Neural cell (in vitro differentiated cells): Measurements from ENCODE around the gene COL13A1.

Experiments used
- POLR2AphosphoS5 ChIP-seq: IDR thresholded peaks from 2 replicates; pipeline ENCODE4 v1.6.1; 2012
- RAD21 ChIP-seq: fragments of 450-650 bp; conservative IDR thresholded peaks from 2 replicates; pipeline ENCODE4 v1.6.1; 2014; ENCODE audit warnings: antibody characterized with exemption, mild to moderate bottlenecking, moderate library complexity
- SMC3 ChIP-seq: fragments of 450-650 bp; conservative IDR thresholded peaks from 2 replicates; pipeline ENCODE4 v1.6.1; 2014; ENCODE audit warnings: antibody characterized with exemption, mild to moderate bottlenecking, moderate library complexity; ENCODE audit not compliant: poor library complexity
- TF ChIP-seq, protein P1 (sequence below): fragments of 450-650 bp; IDR thresholded peaks from 2 replicates; pipeline ENCODE4 v1.5.1; 2014; ENCODE audit warnings: antibody characterized with exemption, mild to moderate bottlenecking, moderate library complexity; ENCODE audit not compliant: poor library complexity, severe bottlenecking
- TF ChIP-seq, protein P2 (sequence below): IDR thresholded peaks from 2 replicates; pipeline ENCODE4 v1.6.1; 2012; ENCODE audit warnings: borderline replicate concordance

GRCh38 chr10:69862882-69863530 lies 61.3 kb downstream of the COL13A1 start:
- TF ChIP-seq, protein P1, sequence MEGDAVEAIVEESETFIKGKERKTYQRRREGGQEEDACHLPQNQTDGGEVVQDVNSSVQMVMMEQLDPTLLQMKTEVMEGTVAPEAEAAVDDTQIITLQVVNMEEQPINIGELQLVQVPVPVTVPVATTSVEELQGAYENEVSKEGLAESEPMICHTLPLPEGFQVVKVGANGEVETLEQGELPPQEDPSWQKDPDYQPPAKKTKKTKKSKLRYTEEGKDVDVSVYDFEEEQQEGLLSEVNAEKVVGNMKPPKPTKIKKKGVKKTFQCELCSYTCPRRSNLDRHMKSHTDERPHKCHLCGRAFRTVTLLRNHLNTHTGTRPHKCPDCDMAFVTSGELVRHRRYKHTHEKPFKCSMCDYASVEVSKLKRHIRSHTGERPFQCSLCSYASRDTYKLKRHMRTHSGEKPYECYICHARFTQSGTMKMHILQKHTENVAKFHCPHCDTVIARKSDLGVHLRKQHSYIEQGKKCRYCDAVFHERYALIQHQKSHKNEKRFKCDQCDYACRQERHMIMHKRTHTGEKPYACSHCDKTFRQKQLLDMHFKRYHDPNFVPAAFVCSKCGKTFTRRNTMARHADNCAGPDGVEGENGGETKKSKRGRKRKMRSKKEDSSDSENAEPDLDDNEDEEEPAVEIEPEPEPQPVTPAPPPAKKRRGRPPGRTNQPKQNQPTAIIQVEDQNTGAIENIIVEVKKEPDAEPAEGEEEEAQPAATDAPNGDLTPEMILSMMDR, result no peak
- TF ChIP-seq POLR2AphosphoS5, result no peak
- TF ChIP-seq, protein P2, sequence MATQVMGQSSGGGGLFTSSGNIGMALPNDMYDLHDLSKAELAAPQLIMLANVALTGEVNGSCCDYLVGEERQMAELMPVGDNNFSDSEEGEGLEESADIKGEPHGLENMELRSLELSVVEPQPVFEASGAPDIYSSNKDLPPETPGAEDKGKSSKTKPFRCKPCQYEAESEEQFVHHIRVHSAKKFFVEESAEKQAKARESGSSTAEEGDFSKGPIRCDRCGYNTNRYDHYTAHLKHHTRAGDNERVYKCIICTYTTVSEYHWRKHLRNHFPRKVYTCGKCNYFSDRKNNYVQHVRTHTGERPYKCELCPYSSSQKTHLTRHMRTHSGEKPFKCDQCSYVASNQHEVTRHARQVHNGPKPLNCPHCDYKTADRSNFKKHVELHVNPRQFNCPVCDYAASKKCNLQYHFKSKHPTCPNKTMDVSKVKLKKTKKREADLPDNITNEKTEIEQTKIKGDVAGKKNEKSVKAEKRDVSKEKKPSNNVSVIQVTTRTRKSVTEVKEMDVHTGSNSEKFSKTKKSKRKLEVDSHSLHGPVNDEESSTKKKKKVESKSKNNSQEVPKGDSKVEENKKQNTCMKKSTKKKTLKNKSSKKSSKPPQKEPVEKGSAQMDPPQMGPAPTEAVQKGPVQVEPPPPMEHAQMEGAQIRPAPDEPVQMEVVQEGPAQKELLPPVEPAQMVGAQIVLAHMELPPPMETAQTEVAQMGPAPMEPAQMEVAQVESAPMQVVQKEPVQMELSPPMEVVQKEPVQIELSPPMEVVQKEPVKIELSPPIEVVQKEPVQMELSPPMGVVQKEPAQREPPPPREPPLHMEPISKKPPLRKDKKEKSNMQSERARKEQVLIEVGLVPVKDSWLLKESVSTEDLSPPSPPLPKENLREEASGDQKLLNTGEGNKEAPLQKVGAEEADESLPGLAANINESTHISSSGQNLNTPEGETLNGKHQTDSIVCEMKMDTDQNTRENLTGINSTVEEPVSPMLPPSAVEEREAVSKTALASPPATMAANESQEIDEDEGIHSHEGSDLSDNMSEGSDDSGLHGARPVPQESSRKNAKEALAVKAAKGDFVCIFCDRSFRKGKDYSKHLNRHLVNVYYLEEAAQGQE, result no peak
- TF ChIP-seq RAD21, result no peak
- TF ChIP-seq SMC3, result no peak
